Panc1 (cell line): ENCODE data around the gene RAB5A.
"Not testable (repeated sequence)": the region's sequence is repeated elsewhere in the genome, so short reads cannot be mapped to it uniquely, and the experiment has no call there.

ENCODE experiments used
- POLR2AphosphoS5 ChIP-seq: IDR thresholded peaks from 2 replicates; pipeline ENCODE4 v1.6.1; 2012; ENCODE audit warnings: mild to moderate bottlenecking, low read depth, low read length, moderate library complexity
- SIN3A ChIP-seq: IDR thresholded peaks from 2 replicates; pipeline ENCODE4 v1.6.1; 2012; ENCODE audit warnings: low read depth, mild to moderate bottlenecking, low read length, moderate library complexity, borderline replicate concordance; ENCODE audit not compliant: insufficient read depth
- TCF7L2 ChIP-seq: IDR thresholded peaks from 2 replicates; pipeline ENCODE4 v1.6.1; 2011; ENCODE audit warnings: mild to moderate bottlenecking, low read depth, low read length, inconsistent platforms
- TF ChIP-seq, protein P1 (sequence below): fragments of 450-650 bp; IDR thresholded peaks from 2 replicates; pipeline ENCODE4 v1.5.1; 2017; ENCODE audit warnings: mild to moderate bottlenecking
- TF ChIP-seq, protein P2 (sequence below), 2 experiments: IDR thresholded peaks; 2 replicates each; pipeline ENCODE4 v1.6.1; 2011 to 2012; ENCODE audit warnings: low read depth in 2 of 2, control low read depth in 1 of 2, low read length in 1 of 2, mild to moderate bottlenecking in 1 of 2, moderate library complexity in 1 of 2; ENCODE audit not compliant: insufficient read depth in 1 of 2

DNA sequence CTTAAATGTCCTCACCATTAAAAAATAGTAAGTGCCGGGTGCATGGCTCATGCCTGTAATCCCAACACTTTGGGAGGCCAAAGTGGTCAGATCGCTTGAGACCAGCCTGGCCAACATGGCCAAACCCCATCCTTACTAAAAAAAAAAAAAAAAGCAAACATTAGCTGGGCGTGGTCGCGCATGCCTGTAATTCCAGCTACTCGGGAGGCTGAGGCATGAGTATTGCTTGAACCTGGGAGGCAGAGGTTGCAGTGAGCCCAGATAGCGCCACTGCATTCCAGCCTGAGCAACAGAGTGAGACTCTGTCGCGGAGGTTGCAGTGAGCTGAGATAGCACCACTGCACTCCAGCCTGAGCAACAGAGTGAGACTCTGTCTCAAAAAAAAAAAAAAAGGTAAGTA lies 10.5 kb downstream of the RAB5A start:
- TF ChIP-seq, protein P1, sequence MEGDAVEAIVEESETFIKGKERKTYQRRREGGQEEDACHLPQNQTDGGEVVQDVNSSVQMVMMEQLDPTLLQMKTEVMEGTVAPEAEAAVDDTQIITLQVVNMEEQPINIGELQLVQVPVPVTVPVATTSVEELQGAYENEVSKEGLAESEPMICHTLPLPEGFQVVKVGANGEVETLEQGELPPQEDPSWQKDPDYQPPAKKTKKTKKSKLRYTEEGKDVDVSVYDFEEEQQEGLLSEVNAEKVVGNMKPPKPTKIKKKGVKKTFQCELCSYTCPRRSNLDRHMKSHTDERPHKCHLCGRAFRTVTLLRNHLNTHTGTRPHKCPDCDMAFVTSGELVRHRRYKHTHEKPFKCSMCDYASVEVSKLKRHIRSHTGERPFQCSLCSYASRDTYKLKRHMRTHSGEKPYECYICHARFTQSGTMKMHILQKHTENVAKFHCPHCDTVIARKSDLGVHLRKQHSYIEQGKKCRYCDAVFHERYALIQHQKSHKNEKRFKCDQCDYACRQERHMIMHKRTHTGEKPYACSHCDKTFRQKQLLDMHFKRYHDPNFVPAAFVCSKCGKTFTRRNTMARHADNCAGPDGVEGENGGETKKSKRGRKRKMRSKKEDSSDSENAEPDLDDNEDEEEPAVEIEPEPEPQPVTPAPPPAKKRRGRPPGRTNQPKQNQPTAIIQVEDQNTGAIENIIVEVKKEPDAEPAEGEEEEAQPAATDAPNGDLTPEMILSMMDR, result not testable (repeated sequence)
- TF ChIP-seq, protein P2, sequence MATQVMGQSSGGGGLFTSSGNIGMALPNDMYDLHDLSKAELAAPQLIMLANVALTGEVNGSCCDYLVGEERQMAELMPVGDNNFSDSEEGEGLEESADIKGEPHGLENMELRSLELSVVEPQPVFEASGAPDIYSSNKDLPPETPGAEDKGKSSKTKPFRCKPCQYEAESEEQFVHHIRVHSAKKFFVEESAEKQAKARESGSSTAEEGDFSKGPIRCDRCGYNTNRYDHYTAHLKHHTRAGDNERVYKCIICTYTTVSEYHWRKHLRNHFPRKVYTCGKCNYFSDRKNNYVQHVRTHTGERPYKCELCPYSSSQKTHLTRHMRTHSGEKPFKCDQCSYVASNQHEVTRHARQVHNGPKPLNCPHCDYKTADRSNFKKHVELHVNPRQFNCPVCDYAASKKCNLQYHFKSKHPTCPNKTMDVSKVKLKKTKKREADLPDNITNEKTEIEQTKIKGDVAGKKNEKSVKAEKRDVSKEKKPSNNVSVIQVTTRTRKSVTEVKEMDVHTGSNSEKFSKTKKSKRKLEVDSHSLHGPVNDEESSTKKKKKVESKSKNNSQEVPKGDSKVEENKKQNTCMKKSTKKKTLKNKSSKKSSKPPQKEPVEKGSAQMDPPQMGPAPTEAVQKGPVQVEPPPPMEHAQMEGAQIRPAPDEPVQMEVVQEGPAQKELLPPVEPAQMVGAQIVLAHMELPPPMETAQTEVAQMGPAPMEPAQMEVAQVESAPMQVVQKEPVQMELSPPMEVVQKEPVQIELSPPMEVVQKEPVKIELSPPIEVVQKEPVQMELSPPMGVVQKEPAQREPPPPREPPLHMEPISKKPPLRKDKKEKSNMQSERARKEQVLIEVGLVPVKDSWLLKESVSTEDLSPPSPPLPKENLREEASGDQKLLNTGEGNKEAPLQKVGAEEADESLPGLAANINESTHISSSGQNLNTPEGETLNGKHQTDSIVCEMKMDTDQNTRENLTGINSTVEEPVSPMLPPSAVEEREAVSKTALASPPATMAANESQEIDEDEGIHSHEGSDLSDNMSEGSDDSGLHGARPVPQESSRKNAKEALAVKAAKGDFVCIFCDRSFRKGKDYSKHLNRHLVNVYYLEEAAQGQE (IDR thresholded peaks at IDR 0.05; ENCODE audit: insufficient read depth in 1 of 2, low read depth in 2 of 2, low read length in 1 of 2), result not testable (repeated sequence)
- TF ChIP-seq TCF7L2, POLR2AphosphoS5, SIN3A: not testable (repeated sequence)
